Smooth muscle cell (in vitro differentiated cells): ENCODE measurements around the gene CNIH1. TPM values are rescaled to one million over a fixed set of nuclear protein-coding genes. Genes with fewer than 3 reads are reported as not detected.
"Not testable (repeated sequence)": the region's sequence is repeated elsewhere in the genome, so short reads cannot be mapped to it uniquely, and the experiment has no call there.

Experiments
- DNase-seq: peaks from one replicate; lab custom pipeline; 2025; ENCODE audit not compliant: unreplicated experiment; lab: John Stamatoyannopoulos, UW
- H2AFZ ChIP-seq: fragments of 200-600 bp; sonication (generic); 2 replicates; pipeline ENCODE4 v1.6.0; 2016; ENCODE audit warnings: antibody characterized with exemption, low read depth, mild to moderate bottlenecking
- H3F3A ChIP-seq: fragments of 200-600 bp; sonication (generic); 2 replicates; pipeline ENCODE4 v1.6.0; 2017; ENCODE audit warnings: antibody characterized with exemption, low read depth
- H3K27ac ChIP-seq: fragments of 200-600 bp; sonication (generic); 2 replicates; pipeline ENCODE4 v1.5.1; 2016; ENCODE audit warnings: low read depth, mild to moderate bottlenecking
- H3K27me3 ChIP-seq: fragments of 200-600 bp; sonication (generic); 2 replicates; pipeline ENCODE4 v1.6.1; 2016; ENCODE audit warnings: low read depth, mild to moderate bottlenecking
- H3K36me3 ChIP-seq: fragments of 200-600 bp; sonication (generic); 2 replicates; pipeline ENCODE4 v1.5.1; 2016; ENCODE audit warnings: low read depth
- H3K4me1 ChIP-seq: fragments of 200-600 bp; sonication (generic); 2 replicates; pipeline ENCODE4 v1.5.1; 2016; ENCODE audit warnings: low read depth
- H3K4me2 ChIP-seq: fragments of 200-600 bp; sonication (generic); 2 replicates; pipeline ENCODE4 v1.6.0; 2016; ENCODE audit warnings: mild to moderate bottlenecking
- H3K4me3 ChIP-seq: fragments of 200-600 bp; sonication (generic); 2 replicates; pipeline ENCODE4 v1.5.1; 2016; ENCODE audit warnings: mild to moderate bottlenecking
- H3K79me2 ChIP-seq: fragments of 200-600 bp; sonication (generic); 2 replicates; pipeline ENCODE4 v1.6.0; 2016; ENCODE audit warnings: low read depth, mild to moderate bottlenecking
- H3K9ac ChIP-seq: fragments of 200-600 bp; sonication (generic); 2 replicates; pipeline ENCODE4 v1.6.0; 2016; ENCODE audit warnings: low read depth
- H3K9me3 ChIP-seq: fragments of 200-600 bp; sonication (generic); replicated peaks from 2 replicates; pipeline ENCODE4 v1.5.1; 2016; ENCODE audit warnings: low read depth
- H4K20me1 ChIP-seq: fragments of 200-600 bp; sonication (generic); 2 replicates; pipeline ENCODE4 v1.6.0; 2016; ENCODE audit warnings: low read depth
- WGBS: methylation state at CpG from one replicate; pipeline ENCODE4 v1.1.7; 2016; ENCODE audit warnings: low lambda C conversion rate; 5-methylcytosine and 5-hydroxymethylcytosine counted together
- polyA plus RNA-seq: library from polyadenylated mRNA; unstranded; fragments of >200 nt; fragmentation: Nextera tagmentation; extraction: Ambion mirVana; gene quantifications from 2 replicates; pipeline ENCODE4 v1.2.1, GENCODE V29; 2016
- total RNA-seq: library from RNA; depleted of rRNA; stranded (reverse); fragments of >200 nt; gene quantifications from 2 replicates; pipeline ENCODE4 v1.2.3, GENCODE V29; 2014
- TF ChIP-seq, protein P1 (sequence below): fragments of 200-600 bp; sonication (generic); IDR thresholded peaks from 2 replicates; pipeline ENCODE4 v1.5.1; 2017; ENCODE audit warnings: borderline replicate concordance, mild to moderate bottlenecking, antibody characterized with exemption; ENCODE audit not compliant: insufficient read depth, poor library complexity, severe bottlenecking

Gene CNIH1
- total and polyA plus RNA-seq, 2 experiments from 2014 or later: 133 to 172 TPM

DNA sequence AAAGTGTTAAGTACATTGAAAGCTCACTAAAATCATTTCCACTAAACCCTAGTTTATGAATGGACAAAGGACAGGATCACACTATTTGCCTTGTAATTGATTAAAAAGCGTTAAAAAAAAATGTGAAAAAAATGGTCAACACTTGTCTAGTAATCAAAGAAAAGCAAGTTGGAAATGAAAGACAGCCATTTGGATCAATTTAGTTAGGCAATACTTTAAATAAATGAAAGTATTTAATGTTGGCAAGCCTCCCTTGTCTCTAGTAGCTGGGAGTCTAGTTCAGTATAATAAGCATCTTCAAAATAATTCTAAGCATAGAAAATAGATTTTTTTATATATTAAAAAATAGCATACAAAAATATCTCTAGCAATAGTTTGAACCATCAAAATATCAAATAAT lies 14.2 kb upstream of the CNIH1 start:
- Histone ChIP-seq H3K36me3 (no peaks in the 10 kb centered on the region), H4K20me1 (no peaks in the 10 kb centered on the region), H3K4me1 (no peaks in the 10 kb centered on the region), H3K4me2 (no peak overlapping the region), H3K9me3 (no peaks in the 10 kb centered on the region), H3K4me3 (no peak overlapping the region), H3F3A (no peaks in the 10 kb centered on the region), H3K9ac (no peak overlapping the region), H3K27ac (no peak overlapping the region), H3K79me2 (no peaks in the 10 kb centered on the region), H2AFZ (no peak overlapping the region), H3K27me3 (no peaks in the 10 kb centered on the region)
- 93% methylated on average over 1 of the region's 1 CpG for WGBS
- DNase-seq: no peak
- TF ChIP-seq, protein P1, sequence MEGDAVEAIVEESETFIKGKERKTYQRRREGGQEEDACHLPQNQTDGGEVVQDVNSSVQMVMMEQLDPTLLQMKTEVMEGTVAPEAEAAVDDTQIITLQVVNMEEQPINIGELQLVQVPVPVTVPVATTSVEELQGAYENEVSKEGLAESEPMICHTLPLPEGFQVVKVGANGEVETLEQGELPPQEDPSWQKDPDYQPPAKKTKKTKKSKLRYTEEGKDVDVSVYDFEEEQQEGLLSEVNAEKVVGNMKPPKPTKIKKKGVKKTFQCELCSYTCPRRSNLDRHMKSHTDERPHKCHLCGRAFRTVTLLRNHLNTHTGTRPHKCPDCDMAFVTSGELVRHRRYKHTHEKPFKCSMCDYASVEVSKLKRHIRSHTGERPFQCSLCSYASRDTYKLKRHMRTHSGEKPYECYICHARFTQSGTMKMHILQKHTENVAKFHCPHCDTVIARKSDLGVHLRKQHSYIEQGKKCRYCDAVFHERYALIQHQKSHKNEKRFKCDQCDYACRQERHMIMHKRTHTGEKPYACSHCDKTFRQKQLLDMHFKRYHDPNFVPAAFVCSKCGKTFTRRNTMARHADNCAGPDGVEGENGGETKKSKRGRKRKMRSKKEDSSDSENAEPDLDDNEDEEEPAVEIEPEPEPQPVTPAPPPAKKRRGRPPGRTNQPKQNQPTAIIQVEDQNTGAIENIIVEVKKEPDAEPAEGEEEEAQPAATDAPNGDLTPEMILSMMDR: no peak

DNA sequence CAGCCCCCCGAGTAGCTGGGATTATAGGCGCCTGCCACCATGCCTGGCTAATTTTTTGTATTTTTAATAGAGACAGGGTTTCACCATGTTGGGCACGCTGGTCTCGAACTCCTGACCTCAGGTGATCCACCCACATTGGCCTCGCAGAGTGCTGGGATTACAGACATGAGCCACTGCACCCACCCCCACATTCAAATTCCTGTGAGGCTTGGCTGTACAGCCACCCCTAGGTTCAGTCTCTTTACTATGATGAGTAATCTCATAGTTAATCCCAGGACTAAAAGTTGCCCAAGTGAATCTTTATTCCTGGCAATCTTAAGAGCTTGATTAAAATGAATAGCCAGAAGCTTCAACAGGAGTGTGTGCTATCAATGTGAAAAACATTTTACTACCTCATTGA lies 12.8 kb upstream of the CNIH1 start:
- DNase-seq, H3K27me3 ChIP-seq, H3K4me2 ChIP-seq, H3K9ac ChIP-seq, H3K9me3 ChIP-seq, H2AFZ ChIP-seq, H3F3A ChIP-seq, H3K79me2 ChIP-seq, H3K36me3 ChIP-seq, H4K20me1 ChIP-seq, H3K4me1 ChIP-seq, H3K4me3 ChIP-seq: not testable (repeated sequence)
- peak overlapping the region; percentile 32 for H3K27ac ChIP-seq
- 58% methylated on average over 5 of the region's 5 CpGs for WGBS

DNA sequence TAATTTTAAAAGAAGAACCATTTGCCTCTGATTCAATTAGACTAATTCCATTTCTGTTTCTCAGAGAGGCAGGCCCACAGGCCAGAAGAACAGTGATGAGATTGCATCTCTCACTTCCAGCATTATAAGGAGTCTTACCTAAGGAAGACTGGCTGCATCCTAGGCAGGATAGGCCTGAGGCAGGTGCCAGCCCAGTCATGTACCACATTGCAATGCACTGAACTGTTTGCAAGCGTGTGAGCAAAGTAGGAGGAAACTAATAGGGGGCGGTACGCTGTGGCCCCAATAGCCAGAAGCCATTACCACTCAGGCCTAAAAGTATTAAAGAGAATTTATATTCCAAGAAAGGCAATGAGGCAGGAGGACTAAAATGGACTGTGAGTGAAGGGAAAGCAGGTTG lies 12.1 kb upstream of the CNIH1 start:
- Histone ChIP-seq H3F3A (no peaks in the 10 kb centered on the region), H3K27ac (no peak overlapping the region), H3K4me1 (no peaks in the 10 kb centered on the region), H3K9ac (no peak overlapping the region), H2AFZ (no peak overlapping the region), H3K27me3 (no peaks in the 10 kb centered on the region), H3K9me3 (no peaks in the 10 kb centered on the region), H3K4me3 (no peak overlapping the region), H4K20me1 (no peaks in the 10 kb centered on the region), H3K4me2 (no peak overlapping the region), H3K79me2 (no peaks in the 10 kb centered on the region), H3K36me3 (no peaks in the 10 kb centered on the region)
- WGBS: 100% methylated on average over 3 of the region's 3 CpGs
- TF ChIP-seq, protein P1: no peak
- no peak for DNase-seq

DNA sequence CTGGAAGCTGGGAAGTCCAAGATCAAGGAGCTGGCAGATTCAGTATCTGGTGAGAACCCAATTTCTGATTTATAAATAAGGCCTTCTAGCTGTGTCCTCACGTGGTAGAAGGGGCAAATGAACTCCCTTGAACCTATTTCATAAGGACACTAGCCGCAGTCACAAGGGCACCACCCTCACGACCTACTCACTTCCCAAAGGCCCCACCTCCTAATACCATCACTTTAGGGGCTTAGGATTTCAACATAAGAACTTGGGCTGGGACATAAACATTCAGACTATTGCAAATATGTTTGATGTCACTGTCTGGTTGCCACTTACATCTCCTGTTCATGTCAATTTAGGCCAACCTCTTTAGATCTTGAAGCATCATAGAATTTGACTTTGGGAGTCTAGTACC lies 10.8 kb upstream of the CNIH1 start:
- DNase-seq: no peak
- Histone ChIP-seq H3F3A (no peaks in the 10 kb centered on the region), H3K79me2 (no peaks in the 10 kb centered on the region), H4K20me1 (no peaks in the 10 kb centered on the region), H3K36me3 (no peaks in the 10 kb centered on the region), H3K4me2 (no peak overlapping the region), H3K9ac (no peak overlapping the region), H3K9me3 (no peaks in the 10 kb centered on the region), H3K27ac (no peak overlapping the region), H3K4me3 (no peak overlapping the region), H2AFZ (no peak overlapping the region), H3K4me1 (no peaks in the 10 kb centered on the region), H3K27me3 (no peaks in the 10 kb centered on the region)
- WGBS: 89% methylated on average over 3 of the region's 3 CpGs
- TF ChIP-seq, protein P1: no peak
